Skeletal muscle tissue (tissue), 4 donors: ENCODE measurements around the gene TYRP1. TPM values are rescaled to one million over a fixed set of nuclear protein-coding genes. Genes with fewer than 3 reads are reported as not detected.

ENCODE experiments used
- H3K27ac ChIP-seq: one replicate; pipeline ENCODE4 v1.7.0; 2013; ENCODE audit warnings: mild to moderate bottlenecking, low read depth, low read length, inconsistent platforms
- H3K27me3 ChIP-seq, 3 donors: one replicate each; pipeline ENCODE4 v1.7.0; 2013; ENCODE audit warnings: low read length in 3 of 3; ENCODE audit not compliant: control insufficient read depth in 3 of 3, insufficient read depth in 3 of 3
- H3K36me3 ChIP-seq, 3 donors: one replicate each; pipeline ENCODE4 v1.7.0; 2013; ENCODE audit warnings: low read length in 3 of 3; ENCODE audit not compliant: control insufficient read depth in 3 of 3, insufficient read depth in 3 of 3
- H3K4me1 ChIP-seq, 3 donors: one replicate each; pipeline ENCODE4 v1.7.0; 2013; ENCODE audit warnings: low read length in 3 of 3, mild to moderate bottlenecking in 3 of 3; ENCODE audit not compliant: control insufficient read depth in 3 of 3, insufficient read depth in 3 of 3
- H3K4me3 ChIP-seq, 3 donors: one replicate each; pipeline ENCODE4 v1.7.0; 2013; ENCODE audit warnings: low read length in 3 of 3
- H3K9ac ChIP-seq, 3 donors: one replicate each; pipeline ENCODE4 v1.7.0; 2013; ENCODE audit warnings: low read length in 3 of 3, mild to moderate bottlenecking in 3 of 3, moderate library complexity in 2 of 3, low read depth in 1 of 3
- H3K9me3 ChIP-seq, 3 donors: one replicate each; pipeline ENCODE4 v1.7.0; 2013; ENCODE audit warnings: low read length in 3 of 3; ENCODE audit not compliant: control insufficient read depth in 3 of 3
- total RNA-seq: library from RNA; depleted of rRNA; stranded (reverse); fragments of >200 nt; gene quantifications from one replicate; pipeline ENCODE4 v1.2.3, GENCODE V29; 2014
- donor health status: Osteomylitis.

The TYRP1 gene
- total RNA-seq, 1 donor from 2014 or later, result not detected

DNA sequence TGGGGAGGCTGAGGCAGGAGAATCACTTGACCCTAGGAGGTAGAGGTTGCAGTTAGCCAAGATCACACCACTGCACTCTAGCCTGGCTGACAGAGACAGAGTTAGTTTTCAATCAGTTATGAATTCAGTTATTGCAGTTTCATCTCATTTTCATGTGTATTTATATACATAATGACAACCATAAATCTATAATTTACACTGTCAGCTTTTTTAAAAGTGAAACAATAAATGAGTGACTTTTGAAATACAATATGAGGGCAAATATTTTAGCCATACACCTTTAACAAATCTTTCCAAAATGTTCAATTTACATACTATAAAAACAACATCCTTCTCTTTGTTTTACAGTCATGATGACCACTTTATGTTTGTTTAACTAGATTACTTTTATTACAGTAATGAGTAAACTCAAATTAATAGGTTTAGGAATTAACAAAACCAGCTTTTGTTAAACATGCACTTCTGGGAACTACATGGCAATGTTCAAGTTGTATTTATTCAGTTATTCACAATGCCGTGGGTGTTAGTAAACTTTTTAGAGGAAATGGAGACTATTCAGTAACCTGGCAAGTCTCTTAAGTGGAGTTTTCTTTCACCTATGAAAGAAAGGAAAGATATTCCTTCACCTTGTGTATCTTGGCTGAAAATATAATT lies 12.7 kb downstream of the TYRP1 start:
- H3K4me1 ChIP-seq, result no peaks in the 10 kb centered on the region
- no peak overlapping the region for H3K27ac ChIP-seq
- no peak overlapping the region for H3K4me3 ChIP-seq
- no peaks in the 10 kb centered on the region for H3K9me3 ChIP-seq
- H3K9ac ChIP-seq, result no peak overlapping the region
- no peaks in the 10 kb centered on the region for H3K27me3 ChIP-seq
- H3K36me3 ChIP-seq, result no peaks in the 10 kb centered on the region

DNA sequence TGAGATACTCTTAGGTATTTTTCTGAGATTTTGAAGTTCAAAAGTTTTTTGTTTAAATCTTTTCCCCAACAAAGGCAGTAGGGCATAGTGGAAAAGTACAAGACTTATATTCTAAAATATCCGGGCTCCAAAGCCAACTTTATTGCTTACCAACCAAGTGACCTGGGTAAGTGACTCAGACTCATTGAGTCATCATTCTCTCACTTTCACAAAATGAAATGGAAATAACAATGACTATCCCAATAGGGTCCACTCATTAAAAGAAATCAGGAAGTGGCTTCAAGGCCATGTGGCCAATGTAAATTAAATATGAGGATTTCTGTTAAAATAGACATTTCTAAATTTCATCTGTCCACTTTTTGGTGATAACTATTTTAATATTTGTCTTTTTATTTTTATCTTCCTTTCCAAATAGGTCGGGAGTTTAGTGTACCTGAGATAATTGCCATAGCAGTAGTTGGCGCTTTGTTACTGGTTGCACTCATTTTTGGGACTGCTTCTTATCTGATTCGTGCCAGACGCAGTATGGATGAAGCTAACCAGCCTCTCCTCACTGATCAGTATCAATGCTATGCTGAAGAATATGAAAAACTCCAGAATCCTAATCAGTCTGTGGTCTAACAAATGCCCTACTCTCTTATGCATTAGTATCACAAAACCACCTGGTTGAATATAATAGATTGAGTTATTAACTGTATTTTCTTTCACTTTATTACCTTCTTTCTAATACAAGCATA lies 15.5 kb downstream of the TYRP1 start:
- no peak overlapping the region for H3K4me3 ChIP-seq
- no peaks in the 10 kb centered on the region for H3K4me1 ChIP-seq
- no peak overlapping the region for H3K9ac ChIP-seq
- H3K36me3 ChIP-seq, result no peaks in the 10 kb centered on the region
- no peaks in the 10 kb centered on the region for H3K9me3 ChIP-seq
- no peaks in the 10 kb centered on the region for H3K27me3 ChIP-seq
- H3K27ac ChIP-seq, result no peak overlapping the region

DNA sequence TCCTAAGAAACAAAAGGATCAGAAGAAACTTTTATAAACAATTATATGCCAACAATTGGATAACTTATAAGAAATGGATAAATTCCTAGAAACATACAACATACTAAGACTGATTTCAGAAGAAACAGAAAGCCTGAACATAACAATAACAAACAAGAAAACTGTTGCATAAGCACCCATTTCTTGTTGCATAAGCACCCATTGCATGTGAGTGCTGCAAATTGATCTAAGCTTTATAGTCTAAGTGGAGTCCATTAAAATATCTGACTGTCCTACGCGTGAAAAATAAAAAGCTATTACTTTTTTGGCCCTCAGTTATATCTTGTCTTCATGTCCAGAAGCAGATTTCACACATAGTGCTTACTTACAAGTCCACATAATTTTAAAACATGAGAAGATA lies 19.3 kb downstream of the TYRP1 start:
- Histone ChIP-seq H3K27ac (no peak overlapping the region), H3K27me3 (no peaks in the 10 kb centered on the region), H3K4me3 (no peak overlapping the region), H3K9me3 (no peaks in the 10 kb centered on the region), H3K4me1 (no peaks in the 10 kb centered on the region), H3K36me3 (no peaks in the 10 kb centered on the region), H3K9ac (no peak overlapping the region)

DNA sequence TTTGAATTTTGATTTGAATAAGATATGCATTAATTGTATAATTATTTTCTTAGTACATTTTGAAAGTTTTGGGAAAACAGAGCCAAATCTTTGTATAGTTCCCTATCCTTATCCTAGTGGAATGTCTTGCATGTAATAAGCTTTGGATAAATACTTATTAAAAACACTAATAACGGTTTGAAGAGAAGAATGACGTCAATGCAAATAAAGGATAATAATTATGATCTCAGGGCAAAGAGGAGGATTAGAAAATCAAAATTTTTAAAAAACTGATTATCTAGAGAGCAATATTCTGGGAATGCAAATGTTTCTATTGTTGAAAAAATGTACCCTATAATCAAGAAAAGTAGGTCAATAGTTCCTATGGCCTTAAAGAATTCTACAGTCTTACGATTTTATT lies 22.1 kb downstream of the TYRP1 start:
- H3K4me3 ChIP-seq, result no peak overlapping the region
- no peak overlapping the region for H3K9ac ChIP-seq
- no peaks in the 10 kb centered on the region for H3K9me3 ChIP-seq
- no peaks in the 10 kb centered on the region for H3K27me3 ChIP-seq
- H3K27ac ChIP-seq, result no peak overlapping the region
- peaks cover 0 to 4% (median 0%) of the 10 kb centered on the region in 3 donors for H3K4me1 ChIP-seq
- H3K36me3 ChIP-seq, result no peaks in the 10 kb centered on the region

DNA sequence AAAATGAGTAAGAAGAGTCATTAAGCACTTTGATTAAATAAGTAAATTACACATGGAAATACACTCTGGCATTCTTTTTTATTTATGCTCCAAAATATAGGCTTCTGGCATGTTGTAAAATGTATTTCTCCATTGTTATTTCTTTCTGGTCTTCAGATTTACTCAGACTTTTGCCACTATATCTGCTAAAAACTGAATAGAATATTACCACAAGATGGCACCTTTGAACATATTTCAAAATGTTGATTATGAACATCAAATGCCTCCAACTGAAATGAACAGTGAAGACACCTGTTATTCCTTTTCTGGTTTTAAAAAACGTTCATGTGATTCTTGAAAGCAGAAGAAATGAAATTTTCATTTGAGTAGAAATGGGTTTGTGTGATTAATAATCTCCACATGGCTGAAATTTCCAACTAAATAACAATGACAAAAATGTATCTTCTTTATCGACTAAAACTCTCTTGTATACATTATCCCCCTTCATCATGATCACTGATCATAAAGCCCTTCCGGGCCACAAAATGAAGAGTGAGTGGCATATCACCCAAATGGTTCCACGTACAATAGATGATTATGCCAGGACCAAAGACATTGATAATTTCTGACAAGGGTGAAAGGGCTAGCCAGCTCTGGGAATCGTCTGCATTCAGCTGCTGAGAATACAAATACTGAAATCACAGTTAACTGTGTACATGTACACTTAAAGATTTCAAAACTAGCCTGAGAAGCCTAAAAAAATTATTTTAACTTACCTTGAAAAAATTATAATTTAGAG lies 23.8 kb downstream of the TYRP1 start:
- H3K9me3 ChIP-seq, result no peaks in the 10 kb centered on the region
- peaks cover 0 to 4% (median 0%) of the 10 kb centered on the region in 3 donors for H3K4me1 ChIP-seq
- H3K36me3 ChIP-seq, result no peaks in the 10 kb centered on the region
- no peaks in the 10 kb centered on the region for H3K27me3 ChIP-seq
- H3K4me3 ChIP-seq, result no peak overlapping the region
- H3K27ac ChIP-seq, result no peak overlapping the region
- H3K9ac ChIP-seq, result no peak overlapping the region

DNA sequence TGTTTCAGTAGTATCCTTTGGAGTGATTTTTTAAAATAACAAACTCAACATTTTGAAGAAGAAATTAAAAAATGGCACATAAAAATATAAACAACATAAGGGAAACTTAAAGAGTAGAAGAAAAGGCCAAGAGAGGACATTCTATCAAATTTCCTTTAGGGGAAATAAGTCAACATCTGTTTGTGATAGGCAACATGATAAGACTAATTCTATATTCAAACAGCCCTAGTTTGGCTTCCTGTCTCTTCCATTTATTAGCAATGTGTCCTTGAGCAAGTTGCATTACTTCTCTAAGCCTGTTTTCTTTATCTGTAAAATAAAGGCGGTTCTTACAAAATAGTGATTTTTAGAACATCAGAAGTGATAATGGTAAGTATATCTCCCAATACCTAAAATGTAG lies 24.7 kb downstream of the TYRP1 start:
- Histone ChIP-seq H3K9me3 (no peaks in the 10 kb centered on the region), H3K9ac (no peak overlapping the region), H3K27ac (no peak overlapping the region), H3K27me3 (no peaks in the 10 kb centered on the region), H3K4me3 (no peak overlapping the region), H3K36me3 (no peaks in the 10 kb centered on the region), H3K4me1 (peaks cover 0 to 4% (median 0%) of the 10 kb centered on the region in 3 donors)

DNA sequence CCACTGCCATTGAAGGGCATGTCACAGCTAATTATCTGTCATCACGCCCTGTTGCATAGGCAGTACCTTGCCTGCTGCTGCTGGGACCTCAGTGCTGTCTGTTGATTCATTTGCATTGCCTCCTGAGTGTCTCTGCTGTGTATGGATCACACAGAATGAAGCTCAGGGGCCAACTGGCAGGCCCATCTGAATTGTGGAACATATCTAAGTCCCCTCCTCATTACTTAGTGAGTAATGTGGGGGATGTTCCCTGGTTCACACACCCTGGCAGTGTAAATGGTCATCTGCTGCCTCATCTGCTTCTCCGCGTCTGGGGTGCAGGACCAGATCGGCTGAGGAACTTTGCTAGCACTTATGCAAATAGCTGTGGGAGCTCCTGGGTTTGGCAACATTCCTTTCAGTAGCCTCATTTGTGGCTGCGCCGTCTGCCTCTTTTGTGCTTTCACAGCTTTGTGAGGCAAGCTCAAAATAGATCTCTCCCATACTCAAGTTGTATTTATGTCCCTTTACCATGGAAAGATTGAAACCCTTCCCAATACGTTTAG lies 25.4 kb downstream of the TYRP1 start:
- Histone ChIP-seq H3K27ac (no peak overlapping the region), H3K36me3 (no peaks in the 10 kb centered on the region), H3K4me1 (peaks cover 0 to 4% (median 0%) of the 10 kb centered on the region in 3 donors), H3K27me3 (no peaks in the 10 kb centered on the region), H3K9ac (no peak overlapping the region), H3K9me3 (no peaks in the 10 kb centered on the region), H3K4me3 (no peak overlapping the region)

DNA sequence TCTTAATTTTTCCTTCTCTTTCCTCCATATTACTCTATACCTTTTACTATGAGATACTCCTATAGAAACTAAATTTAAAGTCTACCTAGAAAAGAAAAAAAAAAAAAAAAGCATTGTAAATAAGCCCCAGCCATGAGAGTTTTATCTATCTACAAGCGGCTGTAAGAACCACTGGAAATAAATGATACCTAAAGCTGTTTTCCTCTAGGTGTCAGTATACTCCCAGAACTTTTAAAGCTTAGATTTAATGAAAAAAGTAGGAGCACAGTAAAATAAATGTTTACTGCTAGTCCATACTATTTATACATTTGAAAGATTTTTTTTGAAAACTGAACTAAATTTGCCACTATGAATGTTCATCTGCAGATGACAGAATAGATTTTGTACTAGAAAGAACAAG lies 26.2 kb downstream of the TYRP1 start:
- Histone ChIP-seq H3K4me1 (peaks cover 0 to 4% (median 0%) of the 10 kb centered on the region in 3 donors), H3K9me3 (no peaks in the 10 kb centered on the region), H3K9ac (no peak overlapping the region), H3K27me3 (no peaks in the 10 kb centered on the region), H3K36me3 (no peaks in the 10 kb centered on the region), H3K27ac (no peak overlapping the region), H3K4me3 (no peak overlapping the region)

DNA sequence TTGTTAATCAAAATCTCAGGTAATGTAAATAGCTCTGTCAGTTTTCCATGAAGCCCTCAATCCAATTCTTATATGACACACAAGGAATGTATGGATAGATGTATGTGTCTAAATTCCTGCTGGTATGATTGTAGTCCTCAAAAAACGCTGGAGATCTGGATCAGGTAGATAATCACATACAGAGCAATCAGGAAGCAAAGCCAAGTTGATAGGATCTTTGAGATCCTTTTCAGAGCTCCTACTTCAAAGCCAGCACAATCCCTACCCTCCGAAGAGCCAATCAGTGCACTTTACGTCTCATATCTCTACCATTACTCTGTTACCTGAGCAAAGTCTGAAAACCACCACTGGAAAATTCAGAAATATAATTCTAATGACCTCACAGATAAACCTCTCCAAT lies 27.4 kb downstream of the TYRP1 start:
- no peaks in the 10 kb centered on the region for H3K27me3 ChIP-seq
- H3K27ac ChIP-seq, result no peak overlapping the region
- H3K9me3 ChIP-seq, result no peaks in the 10 kb centered on the region
- no peak overlapping the region for H3K4me3 ChIP-seq
- H3K36me3 ChIP-seq, result no peaks in the 10 kb centered on the region
- no peak overlapping the region for H3K9ac ChIP-seq
- H3K4me1 ChIP-seq, result peaks cover 0 to 4% (median 0%) of the 10 kb centered on the region in 3 donors

DNA sequence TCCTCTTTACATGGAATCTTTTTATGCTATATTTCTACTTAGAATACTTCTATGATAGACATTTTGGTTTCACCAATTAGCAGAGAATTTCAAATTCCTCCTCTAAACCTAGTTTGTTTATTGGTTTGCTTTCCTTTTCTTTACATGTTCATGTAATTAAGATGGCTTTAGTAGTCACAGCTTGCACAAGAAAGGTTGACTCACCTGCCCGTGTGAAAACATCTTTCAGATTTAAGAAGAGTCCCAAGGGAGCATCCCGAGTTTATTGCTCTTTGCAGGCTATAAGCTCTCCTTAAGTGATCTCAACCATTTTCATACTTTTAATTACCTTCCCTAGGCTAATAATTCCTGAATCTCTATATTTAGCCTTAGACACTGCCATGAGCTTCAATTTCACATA lies 28.9 kb downstream of the TYRP1 start:
- H3K36me3 ChIP-seq, result no peaks in the 10 kb centered on the region
- H3K4me3 ChIP-seq, result no peak overlapping the region
- H3K27ac ChIP-seq, result no peak overlapping the region
- H3K4me1 ChIP-seq, result peaks cover 0 to 4% (median 0%) of the 10 kb centered on the region in 3 donors
- no peaks in the 10 kb centered on the region for H3K9me3 ChIP-seq
- H3K27me3 ChIP-seq, result no peaks in the 10 kb centered on the region
- H3K9ac ChIP-seq, result no peak overlapping the region
